PC-9 (cell line): ENCODE measurements around the gene MGAT3. TPM values are rescaled to one million over a fixed set of nuclear protein-coding genes. Genes with fewer than 3 reads are reported as not detected.

Experiments used
- BruUV-seq: library from RNA; stranded (reverse); fragments of 400-500 nt; replicated peaks from 2 replicates; lab custom pipeline; 2021; lab: Mats Ljungman, UMichigan
- CTCF ChIA-PET: fragments of 300-600 bp; sonication (Branson Sonifier 250); formaldehyde crosslinking; loops from one replicate; lab custom pipeline; 2022; ENCODE audit warnings: antibody characterized with exemption; lab: Charles Lee
- POLR2A ChIA-PET: fragments of 300-600 bp; sonication (Branson Sonifier 250); formaldehyde crosslinking; loops from one replicate; lab custom pipeline; 2022; ENCODE audit warnings: antibody characterized with exemption; ENCODE audit not compliant: unreplicated experiment; lab: Charles Lee
- DNase-seq, 2 experiments: peaks; one replicate each; pipeline versions ENCODE4 v3.0.0 to v3.0.0-alpha.2; 2015 to 2022; ENCODE audit warnings: mixed read lengths in 1 of 2
- H2AFZ ChIP-seq: fragments of 200-600 bp; sonication (generic); 2 replicates; pipeline ENCODE4 v1.8.1; 2017; ENCODE audit warnings: antibody characterized with exemption
- H3F3A ChIP-seq: fragments of 200-600 bp; sonication (generic); 2 replicates; pipeline ENCODE4 v1.8.1; 2017; ENCODE audit warnings: antibody characterized with exemption, mild to moderate bottlenecking, low read depth; ENCODE audit not compliant: insufficient read depth
- H3K27ac ChIP-seq: fragments of 200-600 bp; sonication (generic); 2 replicates; pipeline ENCODE4 v1.6.1; 2016; ENCODE audit warnings: mixed run types
- H3K27me3 ChIP-seq: fragments of 200-600 bp; sonication (generic); 2 replicates; pipeline ENCODE4 v1.6.1; 2016; ENCODE audit warnings: low read depth, mixed run types; ENCODE audit not compliant: insufficient read depth
- H3K36me3 ChIP-seq: fragments of 200-600 bp; sonication (generic); 2 replicates; pipeline ENCODE4 v1.6.1; 2016; ENCODE audit warnings: low read depth, mixed run types
- H3K4me1 ChIP-seq: fragments of 200-600 bp; sonication (generic); replicated peaks from 2 replicates; pipeline ENCODE4 v1.6.1; 2016; ENCODE audit warnings: mixed run types; ENCODE audit not compliant: insufficient read depth
- H3K4me2 ChIP-seq: fragments of 200-600 bp; sonication (generic); 2 replicates; pipeline ENCODE4 v1.6.1; 2017; ENCODE audit warnings: mixed run types
- H3K4me3 ChIP-seq: fragments of 200-600 bp; sonication (generic); 2 replicates; pipeline ENCODE4 v1.6.1; 2016; ENCODE audit warnings: mixed run types
- H3K79me2 ChIP-seq: fragments of 200-600 bp; sonication (generic); 2 replicates; pipeline ENCODE4 v1.6.1; 2017; ENCODE audit warnings: low read depth, mixed run types
- H3K9me2 ChIP-seq: fragments of 200-600 bp; sonication (generic); 2 replicates; pipeline ENCODE4 v1.8.1; 2017; ENCODE audit warnings: mild to moderate bottlenecking; ENCODE audit not compliant: insufficient read depth
- H3K9me3 ChIP-seq: fragments of 200-600 bp; sonication (generic); 2 replicates; pipeline ENCODE4 v1.8.1; 2016; ENCODE audit warnings: low read depth; ENCODE audit not compliant: insufficient read depth
- H4K20me1 ChIP-seq: fragments of 200-600 bp; sonication (generic); 2 replicates; pipeline ENCODE4 v1.8.1; 2017; ENCODE audit not compliant: insufficient read depth
- CTCF ChIP-seq: fragments of 200-600 bp; sonication (generic); conservative IDR thresholded peaks from 2 replicates; pipeline ENCODE4 v1.6.1; 2017; ENCODE audit warnings: mixed run types, antibody characterized with exemption, mild to moderate bottlenecking, moderate library complexity
- EZH2 ChIP-seq: fragments of 200-600 bp; sonication (generic); IDR thresholded peaks from 2 replicates; pipeline ENCODE4 v1.8.0; 2017; ENCODE audit warnings: antibody characterized with exemption, low read depth
- intact Hi-C: fragments of 100-400 bp; cut with micrococcal nuclease; formaldehyde crosslinking; loops from one replicate; pipeline ENCODE4 v1.10.0; 2022; ENCODE audit not compliant: unreplicated experiment
- total RNA-seq: library from RNA; stranded (reverse); gene quantifications from 2 replicates; pipeline ENCODE4 v1.2.3, GENCODE V29; 2021

Gene MGAT3
- total RNA-seq, 1 experiment from 2014 or later: not detected

GRCh38 chr22:39429916-39430575 lies 26.8 kb upstream of the MGAT3 start:
- 0 out of 2 replicates have a peak, but pooled peaks cover 3% of the 10 kb centered on the region for H3K36me3 ChIP-seq
- H4K20me1 ChIP-seq: no peaks in the 10 kb centered on the region
- intact Hi-C loops: no loop called here
- no peak overlapping the region for H3K4me2 ChIP-seq
- no peak overlapping the region for H3K4me3 ChIP-seq
- no peaks in the 10 kb centered on the region; the same call in 1 of the 2 replicates for H3F3A ChIP-seq
- CTCF ChIA-PET: no interaction called here
- no peaks in the 10 kb centered on the region for H3K9me2 ChIP-seq
- no peaks in the 10 kb centered on the region for H3K9me3 ChIP-seq
- H3K4me1 ChIP-seq: no peaks in the 10 kb centered on the region
- H3K27me3 ChIP-seq: no peaks in the 10 kb centered on the region
- POLR2A ChIA-PET: no interaction called here
- H2AFZ ChIP-seq: no peak overlapping the region
- no peaks in the 10 kb centered on the region for H3K79me2 ChIP-seq
- H3K27ac ChIP-seq: no peak overlapping the region
- no peak for DNase-seq
- TF ChIP-seq EZH2 (no peak), CTCF (no peak)
- no TSS peak for BruUV-seq

GRCh38 chr22:39430576-39431150 lies 26.1 kb upstream of the MGAT3 start:
- Histone ChIP-seq H3K27me3 (no peaks in the 10 kb centered on the region), H3K79me2 (no peaks in the 10 kb centered on the region), H3K36me3 (0 out of 2 replicates have a peak, but pooled peaks cover 3% of the 10 kb centered on the region), H3K9me2 (no peaks in the 10 kb centered on the region), H3K27ac (no peak overlapping the region), H3K4me2 (no peak overlapping the region), H3F3A (no peaks in the 10 kb centered on the region; the same call in 1 of the 2 replicates), H3K9me3 (no peaks in the 10 kb centered on the region), H3K4me1 (no peaks in the 10 kb centered on the region), H2AFZ (no peak overlapping the region), H3K4me3 (no peak overlapping the region), H4K20me1 (no peaks in the 10 kb centered on the region)
- TF ChIP-seq EZH2 (no peak), CTCF (no peak)
- ChIA-PET POLR2A (no interaction called here), CTCF (no interaction called here)
- no TSS peak for BruUV-seq
- intact Hi-C loops: no loop called here
- DNase-seq: no peak

GRCh38 chr22:39431216-39431801 lies 25.5 kb upstream of the MGAT3 start:
- Histone ChIP-seq H2AFZ (no peak overlapping the region), H3K36me3 (0 out of 2 replicates have a peak, but pooled peaks cover 3% of the 10 kb centered on the region), H3F3A (no peaks in the 10 kb centered on the region; the same call in 1 of the 2 replicates), H3K27ac (no peak overlapping the region), H3K4me1 (no peaks in the 10 kb centered on the region), H4K20me1 (no peaks in the 10 kb centered on the region), H3K27me3 (no peaks in the 10 kb centered on the region), H3K79me2 (no peaks in the 10 kb centered on the region), H3K4me2 (no peak overlapping the region), H3K9me3 (no peaks in the 10 kb centered on the region), H3K4me3 (no peak overlapping the region), H3K9me2 (no peaks in the 10 kb centered on the region)
- ChIA-PET POLR2A (no interaction called here), CTCF (no interaction called here)
- intact Hi-C loops: no loop called here
- no TSS peak for BruUV-seq
- DNase-seq: no peak
- no peak for TF ChIP-seq EZH2
- TF ChIP-seq CTCF: no peak
